Measurements from ENCODE around the gene PRRX2. TPM values are rescaled to one million over a fixed set of nuclear protein-coding genes. Genes with fewer than 3 reads are reported as not detected.

The PRRX2 gene
- total and polyA plus RNA-seq, 2 of the 4 experiments (the other 2 are of a cell fraction): 12.7 to 35.5 TPM

- ATAC-seq (ENCODE audit: low read depth): no peak
- Histone ChIP-seq H4K5ac (ENCODE audit: low read depth, low read length) (no peak overlapping the region), H3K4me3 (ENCODE audit: insufficient read depth, low read depth, low read length) (no peak overlapping the region), H3K9me3 (ENCODE audit: control insufficient read depth, insufficient read depth, low read length) (no peaks in the 10 kb centered on the region), H2AFZ (replicated peaks; ENCODE audit: low read length, poor library complexity) (no peak overlapping the region), H2AK5ac (ENCODE audit: low read depth, low read length) (no peak overlapping the region), H2AK9ac (replicated peaks; ENCODE audit: low read depth, low read length, poor library complexity) (no peak overlapping the region), H2BK20ac (ENCODE audit: low read depth, low read length) (no peak overlapping the region), H3K9me1 (ENCODE audit: insufficient read depth, low read length) (peaks cover 22% of the 10 kb centered on the region), H3K36me3 (ENCODE audit: control insufficient read depth, insufficient read depth, low read length) (peaks cover 25% of the 10 kb centered on the region), H3K4me2 (ENCODE audit: low read depth, low read length) (no peak overlapping the region), H2BK5ac (ENCODE audit: low read depth, low read length, poor library complexity, severe bottlenecking) (no peak overlapping the region), H4K91ac (ENCODE audit: insufficient read depth, low read depth, low read length) (no peak overlapping the region), H3K9ac (ENCODE audit: low read depth, low read length) (no peak overlapping the region), H2BK120ac (ENCODE audit: low read depth, low read length) (no peak overlapping the region), H4K8ac (ENCODE audit: low read depth in 2 of 2, low read length in 2 of 2) (no peak overlapping the region), H3K18ac (ENCODE audit: low read depth, low read length) (no peak overlapping the region), H3K14ac (replicated peaks; ENCODE audit: low read depth, low read length) (no peak overlapping the region), H3K4ac (ENCODE audit: low read depth, low read length) (0 out of 2 replicates have a peak overlapping the region, but pooled peaks have one; percentile 26), H3K23ac (ENCODE audit: low read depth, low read length) (no peak overlapping the region), H2BK15ac (ENCODE audit: low read depth, low read length) (no peak overlapping the region), H3K56ac (ENCODE audit: extremely low read depth, insufficient read depth, low read length) (no peak overlapping the region), H4K20me1 (ENCODE audit: insufficient read depth, low read length) (peaks cover 62% of the 10 kb centered on the region), H3K27ac (ENCODE audit: insufficient read depth, low read length) (no peak overlapping the region), H3K79me1 (ENCODE audit: low read depth in 1 of 2, low read length in 2 of 2) (peaks cover 14 to 81% of the 10 kb centered on the region in 2 experiments), H3K4me1 (ENCODE audit: control insufficient read depth, insufficient read depth, low read length) (no peaks in the 10 kb centered on the region; the same call in 1 of the 2 replicates), H3K27me3 (ENCODE audit: control insufficient read depth, insufficient read depth, low read length) (no peaks in the 10 kb centered on the region)
- BruUV-seq (replicated peaks): no TSS peak
- WGBS, 2 experiments (ENCODE audit: extremely low coverage in 2 of 2, insufficient read length in 1 of 2): 91% methylated on average over 7 of the region's 9 CpGs; no CpG with 5 or more reads in 1 of the 2 experiments
- no peak for DNase-seq
- ChIA-PET CTCF (no interaction called here), POLR2A (ENCODE audit: unreplicated experiment) (no interaction called here)
- in situ Hi-C loops (cut with MboI; ENCODE audit: low sequenced_read_pairs) (no loop called here), dilution Hi-C loops (cut with HindIII; ENCODE audit: low sequenced_read_pairs, unreplicated experiment) (no loop called here), intact Hi-C loops (cut with micrococcal nuclease) (no loop called here)
- no peak for TF ChIP-seq BHLHE40 (IDR thresholded peaks at IDR 0.05; ENCODE audit: low read depth, low read length)
- TF ChIP-seq SMC3 (IDR thresholded peaks at IDR 0.05; ENCODE audit: low read depth, low read length): no peak
- no peak for TF ChIP-seq MXI1 (IDR thresholded peaks at IDR 0.05; ENCODE audit: borderline replicate concordance, low read depth, low read length)
- TF ChIP-seq MAFK (IDR thresholded peaks at IDR 0.05; ENCODE audit: low read depth, low read length): no peak
- TF ChIP-seq NFE2L2 (IDR thresholded peaks at IDR 0.05; ENCODE audit: low read depth, low read length): no peak
- TF ChIP-seq RFX5 (IDR thresholded peaks at IDR 0.05; ENCODE audit: low read depth, low read length): no peak
- no peak for TF ChIP-seq ELK1 (IDR thresholded peaks at IDR 0.05; ENCODE audit: borderline replicate concordance, low read depth, low read length)
- no peak for TF ChIP-seq MAZ (IDR thresholded peaks at IDR 0.05; ENCODE audit: borderline replicate concordance, low read depth, low read length)
- no peak for TF ChIP-seq RCOR1 (IDR thresholded peaks at IDR 0.05; ENCODE audit: insufficient replicate concordance, low read length)
- TF ChIP-seq FOS (IDR thresholded peaks at IDR 0.05; ENCODE audit: low read depth, low read length): no peak
- TF ChIP-seq POLR2A (IDR thresholded peaks at IDR 0.05; ENCODE audit: low read depth, low read length): no peak
- no peak for TF ChIP-seq CHD1 (IDR thresholded peaks at IDR 0.05; ENCODE audit: low read depth, low read length)
- no peak for TF ChIP-seq RAD21 (IDR thresholded peaks at IDR 0.05; ENCODE audit: low read length)
- TF ChIP-seq CTCF (conservative IDR thresholded peaks at IDR 0.05; ENCODE audit: low read depth, low read length): no peak
- TF ChIP-seq CEBPB (IDR thresholded peaks at IDR 0.05; ENCODE audit: low read depth, low read length): no peak
- no peak for TF ChIP-seq USF2 (IDR thresholded peaks at IDR 0.05; ENCODE audit: low read depth, low read length)
Measured at GRCh38 chr9:129678844-129679243, 13.4 kb downstream of the PRRX2 start.

All from IMR-90 (cell line).